HFF-Myc (cell line): ENCODE results near the gene TAF1A.

Experiments
- DNase-seq: peaks from one replicate; pipeline ENCODE4 v3.0.0-alpha.2; 2011; ENCODE audit warnings: low read depth; ENCODE audit errors: extremely low read depth
- H3K4me3 ChIP-seq: replicated peaks from 2 replicates; pipeline ENCODE4 v1.5.1; 2011; ENCODE audit warnings: low read depth, mild to moderate bottlenecking, control low read depth, low read length
- TF ChIP-seq, protein P1 (sequence below): IDR thresholded peaks from 2 replicates; pipeline ENCODE4 v1.5.1; 2012; ENCODE audit warnings: mild to moderate bottlenecking, low read depth, low read length, control low read depth; ENCODE audit errors: missing control alignments

TAF1A gene

DNA sequence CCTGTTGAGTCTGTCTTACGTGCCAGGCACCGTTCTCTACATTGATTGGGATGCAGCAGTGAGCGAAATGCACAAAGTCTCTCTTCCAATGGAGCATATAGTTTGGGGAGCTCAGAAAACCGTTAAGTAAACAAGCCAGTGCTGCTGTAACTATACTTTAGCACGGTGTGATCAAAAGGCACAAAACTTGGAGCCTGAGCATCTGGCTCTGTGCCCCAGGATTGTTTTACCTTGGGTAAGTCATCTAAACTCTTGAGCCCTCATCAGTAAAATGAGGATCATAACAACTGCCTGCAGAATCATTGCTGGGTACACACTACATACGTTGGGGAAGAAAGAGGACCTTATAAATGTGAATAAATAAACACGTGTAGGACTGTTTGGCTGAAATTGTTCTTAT is 43.6 kb downstream of the TAF1A start:
- no peak overlapping the region for H3K4me3 ChIP-seq
- DNase-seq, result no peak
- TF ChIP-seq, protein P1, sequence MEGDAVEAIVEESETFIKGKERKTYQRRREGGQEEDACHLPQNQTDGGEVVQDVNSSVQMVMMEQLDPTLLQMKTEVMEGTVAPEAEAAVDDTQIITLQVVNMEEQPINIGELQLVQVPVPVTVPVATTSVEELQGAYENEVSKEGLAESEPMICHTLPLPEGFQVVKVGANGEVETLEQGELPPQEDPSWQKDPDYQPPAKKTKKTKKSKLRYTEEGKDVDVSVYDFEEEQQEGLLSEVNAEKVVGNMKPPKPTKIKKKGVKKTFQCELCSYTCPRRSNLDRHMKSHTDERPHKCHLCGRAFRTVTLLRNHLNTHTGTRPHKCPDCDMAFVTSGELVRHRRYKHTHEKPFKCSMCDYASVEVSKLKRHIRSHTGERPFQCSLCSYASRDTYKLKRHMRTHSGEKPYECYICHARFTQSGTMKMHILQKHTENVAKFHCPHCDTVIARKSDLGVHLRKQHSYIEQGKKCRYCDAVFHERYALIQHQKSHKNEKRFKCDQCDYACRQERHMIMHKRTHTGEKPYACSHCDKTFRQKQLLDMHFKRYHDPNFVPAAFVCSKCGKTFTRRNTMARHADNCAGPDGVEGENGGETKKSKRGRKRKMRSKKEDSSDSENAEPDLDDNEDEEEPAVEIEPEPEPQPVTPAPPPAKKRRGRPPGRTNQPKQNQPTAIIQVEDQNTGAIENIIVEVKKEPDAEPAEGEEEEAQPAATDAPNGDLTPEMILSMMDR, result no peak

GRCh38 chr1:222543817-222544216 is 45.9 kb downstream of the TAF1A start:
- no peak for DNase-seq
- H3K4me3 ChIP-seq, result no peak overlapping the region
- TF ChIP-seq, protein P1, result no peak

GRCh38 chr1:222540598-222540995 is 49.1 kb downstream of the TAF1A start:
- H3K4me3 ChIP-seq, result no peak overlapping the region
- DNase-seq, result no peak
- TF ChIP-seq, protein P1, result no peak

DNA sequence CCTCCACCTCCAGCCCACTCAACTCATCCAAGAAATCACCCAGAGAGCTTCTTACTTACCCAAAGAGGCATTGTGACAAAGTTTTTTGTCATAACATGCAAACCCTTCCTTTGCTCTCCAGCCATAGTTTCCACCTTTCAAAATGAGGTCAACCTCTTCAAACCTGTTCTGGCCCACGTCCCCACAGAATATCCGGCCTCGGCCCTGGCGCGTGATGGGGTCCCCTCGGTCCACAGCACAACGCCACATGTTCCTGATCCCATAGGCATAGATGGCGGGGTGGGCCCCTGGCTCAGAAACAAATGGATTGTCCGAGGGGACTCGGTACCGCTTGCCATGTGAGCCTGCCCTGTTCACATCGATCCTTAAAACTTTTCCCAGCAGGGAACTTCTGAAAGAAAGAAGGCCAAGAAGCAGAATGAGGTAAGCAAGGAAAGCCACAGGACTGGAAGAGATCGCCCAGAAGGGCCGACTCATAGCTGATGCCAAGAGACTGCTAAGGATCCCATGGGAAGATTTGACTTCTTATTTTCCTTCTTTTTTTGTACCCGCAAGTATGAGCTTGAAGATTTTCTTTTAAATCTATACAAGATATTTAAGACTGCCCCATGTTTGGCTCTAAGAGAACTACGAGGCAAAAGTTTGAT is 49.7 kb downstream of the TAF1A start:
- TF ChIP-seq, protein P1, result no peak
- H3K4me3 ChIP-seq, result no peak overlapping the region
- no peak for DNase-seq

GRCh38 chr1:222535455-222535854 is 54.3 kb downstream of the TAF1A start:
- H3K4me3 ChIP-seq, result no peak overlapping the region
- TF ChIP-seq, protein P1, result no peak
- DNase-seq, result no peak

DNA sequence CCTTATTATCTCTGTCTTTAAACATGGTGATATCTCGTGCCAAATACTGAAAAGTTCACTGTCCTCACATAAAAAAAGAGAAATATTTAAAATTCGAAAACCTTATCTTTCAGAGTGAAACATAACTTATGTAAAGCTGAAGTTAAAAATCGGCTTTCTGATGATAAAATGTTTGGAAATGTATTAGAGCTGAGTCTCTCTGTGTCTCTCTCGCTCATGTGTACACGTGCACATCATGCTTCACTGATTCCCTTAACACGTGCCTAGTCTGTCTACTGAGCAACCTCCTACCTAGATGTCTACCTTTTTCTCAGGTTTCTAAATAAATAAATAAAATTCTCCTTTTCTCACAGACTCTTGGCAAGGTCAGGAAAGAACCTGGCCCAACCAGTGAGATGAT is 58.9 kb downstream of the TAF1A start:
- TF ChIP-seq, protein P1, result no peak
- DNase-seq, result no peak

GRCh38 chr1:222529916-222530315 is 59.8 kb downstream of the TAF1A start:
- TF ChIP-seq, protein P1, result no peak
- H3K4me3 ChIP-seq, result no peak overlapping the region
- no peak for DNase-seq

More for the DNA sequence above, 58.9 kb downstream of the TAF1A start:
- H3K4me3 ChIP-seq, result no peak overlapping the region
